Activated T-cell treated with anti-CD3 and anti-CD28 coated beads, Interleukin-2, amount 50 U/mL, for 72 hours (primary cell): ENCODE results near the gene SOS1. TPM values are rescaled to one million over a fixed set of nuclear protein-coding genes. Genes with fewer than 3 reads are reported as not detected.

Source experiments
- ATAC-seq, 2 donors: fragments of 150-1000 bp; cut with Tn5 transposase; replicated peaks in 1 of 2; 2 replicates each; pipeline ENCODE4 v1.10.0; 2021; ENCODE audit warnings: moderate library complexity in 2 of 2, mild to moderate bottlenecking in 1 of 2
- DNase-seq, 2 donors: peaks; one replicate each; pipeline ENCODE4 v3.0.0; 2021 to 2022; ENCODE audit warnings: mixed read lengths in 1 of 2
- H3K27ac Mint-ChIP-seq: one replicate; pipeline ENCODE4 v1.8.0; 2022; ENCODE audit warnings: mild to moderate bottlenecking, moderate library complexity, mixed read lengths
- H3K27me3 Mint-ChIP-seq: one replicate; pipeline ENCODE4 v1.8.0; 2022; ENCODE audit warnings: low read depth, mixed read lengths
- H3K36me3 Mint-ChIP-seq, 2 donors: one replicate each; pipeline ENCODE4 v1.8.0; 2022; ENCODE audit warnings: mixed read lengths in 2 of 2, mild to moderate bottlenecking in 1 of 2; ENCODE audit not compliant: insufficient read depth in 2 of 2
- H3K4me1 Mint-ChIP-seq: one replicate; pipeline ENCODE4 v1.8.0; 2022; ENCODE audit warnings: low read depth, mixed read lengths
- H3K4me3 Mint-ChIP-seq, 2 donors: one replicate each; pipeline ENCODE4 v1.8.0; 2022; ENCODE audit warnings: mild to moderate bottlenecking in 2 of 2, mixed read lengths in 2 of 2, moderate library complexity in 2 of 2
- H3K9me3 Mint-ChIP-seq, 2 donors: one replicate each; pipeline ENCODE4 v1.8.0; 2022; ENCODE audit warnings: mixed read lengths in 2 of 2
- total RNA-seq, 2 donors: library from RNA; stranded (reverse); gene quantifications; one replicate each; pipeline ENCODE4 v1.2.3, GENCODE V29; 2022

The SOS1 gene
- total RNA-seq, 2 donors from 2014 or later, result 94.6 to 110 TPM

- Mint-ChIP-seq H3K27me3 (no peaks in the 10 kb centered on the region), H3K9me3 (no peaks in the 10 kb centered on the region), H3K4me3 (no peak overlapping the region), H3K36me3 (no peaks in the 10 kb centered on the region), H3K4me1 (peaks cover 61% of the 10 kb centered on the region), H3K27ac (no peak overlapping the region)
- ATAC-seq (no peak), DNase-seq (no peak)
Observed at GRCh38 chr2:39133215-39133851, 12.5 kb upstream of the SOS1 start.

- peaks cover 64% of the 10 kb centered on the region for H3K4me1 Mint-ChIP-seq
- H3K27ac Mint-ChIP-seq, result peak overlapping the region; percentile 84
- peak; percentile 81 for DNase-seq
- peaks cover under 1 to 1% of the 10 kb centered on the region in 2 donors for H3K36me3 Mint-ChIP-seq
- no peaks in the 10 kb centered on the region for H3K9me3 Mint-ChIP-seq
- peak overlapping the region; percentile 52 to 64 for H3K4me3 Mint-ChIP-seq
- H3K27me3 Mint-ChIP-seq, result no peaks in the 10 kb centered on the region
- peak; percentile 66 to 70 for ATAC-seq
Observed at GRCh38 chr2:39128919-39129391, 8.1 kb upstream of the SOS1 start.

- Mint-ChIP-seq H3K27ac (peak overlapping the region; percentile 18), H3K36me3 (peaks cover 1% of the 10 kb centered on the region in 2 donors), H3K4me1 (peaks cover 64% of the 10 kb centered on the region), H3K27me3 (no peaks in the 10 kb centered on the region), H3K9me3 (no peaks in the 10 kb centered on the region), H3K4me3 (peak overlapping the region; percentile 52 to 64)
- DNase-seq (peak; percentile 62 to 78), ATAC-seq (peak; percentile 60 to 62)
Observed at GRCh38 chr2:39127973-39128372, 7.1 kb upstream of the SOS1 start.

DNA sequence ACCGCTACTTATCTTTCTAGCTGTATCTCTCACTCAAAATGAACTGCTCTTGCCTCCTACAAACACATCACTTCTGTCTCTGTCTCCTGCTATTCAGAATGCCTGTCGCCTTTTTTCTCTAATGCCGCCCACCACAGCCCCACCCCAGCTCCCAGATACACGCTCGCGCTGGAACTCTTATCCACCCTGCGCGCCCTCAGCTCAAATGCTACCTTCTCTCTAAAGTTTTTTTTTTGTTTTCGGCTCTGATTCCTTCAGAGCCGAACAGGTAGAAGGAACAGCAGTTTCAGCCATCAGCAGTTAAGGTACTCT is 3.9 kb upstream of the SOS1 start:
- Mint-ChIP-seq H3K9me3 (no peaks in the 10 kb centered on the region), H3K36me3 (peaks cover 1 to 2% of the 10 kb centered on the region in 2 donors), H3K27me3 (no peaks in the 10 kb centered on the region), H3K4me3 (peak overlapping the region; percentile 82 to 86), H3K4me1 (peaks cover 66% of the 10 kb centered on the region), H3K27ac (peak overlapping the region; percentile 27)
- ATAC-seq, result no peak
- peak in 1 of 2 donors; percentile 33 for DNase-seq

DNA sequence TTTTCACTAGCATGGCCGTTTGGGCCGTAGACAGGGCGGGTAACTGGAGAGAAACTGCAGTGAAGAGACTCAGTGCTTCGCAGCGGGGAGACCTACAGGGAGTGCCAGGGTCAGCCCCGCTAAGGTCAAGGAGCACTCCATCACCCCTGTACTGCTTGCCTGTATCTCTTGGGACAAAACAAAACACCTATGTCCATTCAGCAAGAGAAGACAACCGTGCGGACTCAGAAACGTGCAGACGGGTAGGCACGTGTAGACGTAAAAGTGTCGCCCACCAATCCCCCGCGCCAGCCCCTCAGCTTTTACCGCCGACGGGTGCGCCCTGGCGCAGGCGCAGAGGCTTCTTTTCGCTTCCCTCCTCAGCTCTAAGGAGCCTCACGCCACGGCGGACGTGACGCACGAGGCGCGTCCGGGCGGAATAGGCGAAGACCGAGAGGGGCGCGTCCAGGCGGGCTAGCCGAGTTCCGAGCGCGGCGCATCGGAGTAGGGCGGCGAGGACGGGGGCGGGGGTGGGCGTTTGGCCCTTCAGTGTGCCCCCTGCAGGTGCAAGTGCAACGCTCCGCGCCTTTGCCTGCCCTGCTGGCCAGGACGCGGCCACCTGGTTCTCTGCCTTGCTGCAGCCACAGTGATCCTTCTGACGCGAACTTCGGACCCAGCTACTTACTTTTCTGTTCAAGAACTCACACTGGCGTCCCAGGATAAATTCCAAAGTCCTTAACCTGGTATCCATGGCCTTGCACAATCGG is 3.3 kb upstream of the SOS1 start:
- Mint-ChIP-seq H3K27ac (peak overlapping the region; percentile 75), H3K27me3 (no peaks in the 10 kb centered on the region), H3K4me1 (peaks cover 61% of the 10 kb centered on the region)

GRCh38 chr2:39123436-39123999 is 2.7 kb upstream of the SOS1 start:
- DNase-seq (no peak), ATAC-seq (no peak)
- H3K4me3 Mint-ChIP-seq, result peak overlapping the region; percentile 82 to 86
- H3K27ac Mint-ChIP-seq, result peak overlapping the region; percentile 75
- H3K27me3 Mint-ChIP-seq, result no peaks in the 10 kb centered on the region
- no peaks in the 10 kb centered on the region for H3K9me3 Mint-ChIP-seq
- H3K4me1 Mint-ChIP-seq, result peaks cover 61% of the 10 kb centered on the region
- peaks cover 10 to 13% of the 10 kb centered on the region in 2 donors for H3K36me3 Mint-ChIP-seq

More for the DNA sequence above, 3.3 kb upstream of the SOS1 start:
- Mint-ChIP-seq H3K36me3 (peaks cover 5 to 7% of the 10 kb centered on the region in 2 donors), H3K9me3 (no peaks in the 10 kb centered on the region), H3K4me3 (peak overlapping the region; percentile 82 to 86)
- ATAC-seq, result peak; percentile 71 to 73
- DNase-seq, result peak; percentile 96 to 97

DNA sequence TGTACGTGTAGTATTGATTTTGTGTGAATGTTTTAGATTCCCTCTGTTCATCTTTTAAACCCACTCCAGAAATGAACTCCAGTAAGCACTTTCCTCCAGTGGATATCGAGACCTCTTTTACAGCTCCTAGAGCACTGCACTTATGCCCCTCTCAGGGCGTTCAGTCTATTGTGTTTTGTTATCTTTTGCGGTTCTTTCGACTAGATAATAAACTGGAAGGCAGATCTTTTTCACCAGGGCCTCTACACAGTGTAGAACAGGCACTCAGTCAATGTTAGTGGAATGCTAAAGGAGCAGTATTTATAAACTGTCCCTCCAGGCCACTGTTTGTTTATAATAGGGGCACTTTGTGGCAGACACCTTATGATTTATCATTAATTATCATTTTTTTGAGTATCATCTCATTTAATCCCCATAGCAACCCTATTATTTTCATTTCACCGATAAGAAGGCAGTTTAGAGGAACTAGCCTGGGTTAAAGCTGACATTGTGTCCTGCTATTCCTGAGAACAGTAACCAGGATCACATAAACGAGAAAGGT is 742 bp upstream of the SOS1 start:
- peaks cover 62% of the 10 kb centered on the region for H3K4me1 Mint-ChIP-seq
- ATAC-seq, result no peak
- peaks cover 18 to 28% of the 10 kb centered on the region in 2 donors for H3K36me3 Mint-ChIP-seq
- DNase-seq, result no peak
- no peaks in the 10 kb centered on the region for H3K9me3 Mint-ChIP-seq
- H3K27me3 Mint-ChIP-seq, result no peaks in the 10 kb centered on the region
- peak overlapping the region; percentile 88 for H3K27ac Mint-ChIP-seq
- H3K4me3 Mint-ChIP-seq, result peak overlapping the region; percentile 95

- Mint-ChIP-seq H3K4me1 (peaks cover 65% of the 10 kb centered on the region), H3K27me3 (no peaks in the 10 kb centered on the region), H3K4me3 (peak overlapping the region in 1 of 2 donors; percentile 95), H3K9me3 (peaks cover 3 to 5% of the 10 kb centered on the region in 2 donors), H3K36me3 (peaks cover 24 to 39% of the 10 kb centered on the region in 2 donors), H3K27ac (no peak overlapping the region)
- ATAC-seq (peak in 1 of 2 donors; percentile 33), DNase-seq (no peak)
Observed at GRCh38 chr2:39120521-39120770, 405 bp downstream of the SOS1 start.

DNA sequence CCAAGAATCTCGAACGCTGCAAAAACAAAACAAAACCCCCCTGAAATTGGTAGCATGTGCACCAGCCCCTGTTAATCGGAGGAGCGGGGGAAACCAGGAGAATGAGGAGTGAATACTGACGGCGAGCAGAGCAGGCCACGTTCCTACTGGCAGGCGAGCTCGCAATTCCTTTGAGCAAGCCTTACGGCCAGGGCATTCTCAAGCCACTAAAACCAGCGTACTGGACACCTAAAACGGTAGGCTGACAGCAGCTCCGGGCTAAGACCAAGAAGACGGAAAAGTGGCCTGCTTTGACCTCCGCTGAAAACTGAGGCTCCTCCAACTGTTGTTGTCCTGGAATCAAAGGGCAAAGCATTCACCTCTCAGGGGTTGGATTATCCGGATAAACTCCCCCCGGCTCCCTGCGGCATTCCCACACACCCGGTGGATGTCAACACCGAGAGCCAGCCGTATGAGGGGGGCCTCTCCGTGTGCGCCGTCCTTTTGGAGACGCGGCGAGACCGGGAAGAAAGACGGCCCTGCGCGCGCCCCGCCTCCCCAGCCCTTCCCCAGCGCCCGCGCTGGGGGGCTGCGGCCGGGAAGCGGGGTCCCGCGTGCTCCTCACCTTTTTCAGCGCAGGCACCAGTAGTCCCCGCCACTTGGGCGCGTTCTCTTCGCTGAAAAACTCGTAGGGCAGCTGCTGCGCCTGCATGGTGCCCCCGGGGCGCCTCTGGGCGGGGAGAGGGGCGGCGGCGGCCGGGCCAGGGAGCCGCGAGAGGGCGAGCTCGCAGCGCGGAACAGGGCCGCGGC is 925 bp downstream of the SOS1 start:
- H3K27ac Mint-ChIP-seq, result peak overlapping the region; percentile 99
- H3K4me3 Mint-ChIP-seq, result peak overlapping the region; percentile 91 to 99
- peaks cover 63% of the 10 kb centered on the region for H3K4me1 Mint-ChIP-seq
- H3K27me3 Mint-ChIP-seq, result no peaks in the 10 kb centered on the region
- ATAC-seq (peak; percentile 47 to 53), DNase-seq (peak; percentile 72 to 75)
- peaks cover 24 to 44% of the 10 kb centered on the region in 2 donors for H3K36me3 Mint-ChIP-seq
- H3K9me3 Mint-ChIP-seq, result peaks cover 3 to 5% of the 10 kb centered on the region in 2 donors

GRCh38 chr2:39118786-39119499 is 1.9 kb downstream of the SOS1 start:
- peaks cover 25 to 46% of the 10 kb centered on the region in 2 donors for H3K36me3 Mint-ChIP-seq
- no peaks in the 10 kb centered on the region for H3K27me3 Mint-ChIP-seq
- H3K27ac Mint-ChIP-seq, result peak overlapping the region; percentile 99
- peaks cover 3 to 5% of the 10 kb centered on the region in 2 donors for H3K9me3 Mint-ChIP-seq
- DNase-seq (no peak), ATAC-seq (no peak)
- H3K4me1 Mint-ChIP-seq, result peaks cover 71% of the 10 kb centered on the region
- H3K4me3 Mint-ChIP-seq, result peak overlapping the region; percentile 91 to 99

DNA sequence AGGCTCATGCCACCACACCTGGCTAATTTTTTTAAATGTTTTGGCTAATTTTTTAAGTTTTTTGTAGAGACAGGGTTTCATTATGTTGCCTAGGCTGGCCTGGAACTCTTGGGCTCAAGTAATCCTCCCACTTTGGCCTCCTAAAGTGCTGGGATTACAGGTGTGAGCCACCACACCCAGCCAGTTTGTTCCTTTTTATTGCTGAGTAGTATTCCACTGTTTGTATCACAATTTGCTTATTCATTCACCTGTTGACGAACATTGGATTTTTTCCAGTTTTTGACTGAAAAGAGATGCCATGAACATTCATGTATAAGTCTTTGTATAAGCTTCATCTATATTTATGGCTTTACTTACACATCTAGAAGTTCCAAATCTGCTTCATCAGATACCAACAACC is 5.3 kb downstream of the SOS1 start:
- Mint-ChIP-seq H3K36me3 (peaks cover 36 to 67% of the 10 kb centered on the region in 2 donors), H3K4me1 (peaks cover 72% of the 10 kb centered on the region), H3K4me3 (peak overlapping the region in 1 of 2 donors; percentile 42), H3K27ac (peak overlapping the region; percentile 27), H3K9me3 (peaks cover 3 to 5% of the 10 kb centered on the region in 2 donors), H3K27me3 (no peaks in the 10 kb centered on the region)
- ATAC-seq (no peak), DNase-seq (no peak)

DNA sequence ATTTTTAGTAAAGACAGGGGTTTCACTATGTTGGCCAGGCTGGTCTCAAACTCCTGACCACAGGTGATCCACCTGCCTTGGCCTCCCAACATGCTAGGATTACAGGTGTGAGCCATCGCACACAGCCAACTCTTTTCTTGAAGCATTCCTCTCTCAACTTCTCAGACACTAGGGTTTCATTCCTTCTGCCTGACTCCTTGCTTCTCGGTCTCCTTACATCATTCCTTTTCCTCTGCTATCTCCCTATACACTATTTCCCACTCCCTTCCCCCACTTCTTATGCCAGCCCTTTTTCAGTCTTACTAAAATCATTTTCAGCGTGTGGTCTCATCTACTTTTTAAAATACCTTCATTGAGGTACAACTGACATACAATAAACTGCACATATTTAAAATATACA is 6.1 kb downstream of the SOS1 start:
- no peaks in the 10 kb centered on the region for H3K27me3 Mint-ChIP-seq
- H3K4me1 Mint-ChIP-seq, result peaks cover 72% of the 10 kb centered on the region
- peaks cover 36 to 68% of the 10 kb centered on the region in 2 donors for H3K36me3 Mint-ChIP-seq

More for the DNA sequence above, 6.1 kb downstream of the SOS1 start:
- Mint-ChIP-seq H3K4me3 (peak overlapping the region; percentile 1 to 2), H3K9me3 (peaks cover 3 to 5% of the 10 kb centered on the region in 2 donors), H3K27ac (peak overlapping the region; percentile 10)
- no peak for DNase-seq
- ATAC-seq, result no peak
